ENCODE data around the gene MATN1.

The MATN1 gene

DNA sequence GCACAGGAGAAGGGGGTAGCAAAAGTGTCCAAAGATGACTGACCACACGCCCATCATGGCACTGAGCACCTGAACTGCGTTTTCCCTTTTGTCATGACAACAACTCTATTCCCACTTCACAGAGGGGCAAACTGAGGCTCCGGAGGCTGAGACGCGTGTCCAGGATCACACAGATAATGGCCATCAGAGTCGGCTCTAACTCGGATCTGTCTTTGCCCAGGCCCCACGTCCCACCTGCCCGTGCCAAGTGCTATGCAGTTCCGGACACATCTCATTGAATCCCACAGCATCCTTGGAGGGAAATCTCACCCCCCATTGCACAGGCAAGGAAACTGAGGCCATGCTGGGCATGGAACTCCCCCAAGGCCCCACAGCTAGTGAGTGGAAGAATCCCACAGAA lies 62.1 kb downstream of the MATN1 start:
- no peak for DNase-seq (ENCODE audit: low spot score)
